KBM-7 (cell line): ENCODE measurements around the gene HIVEP1.

Source experiments
- DNase-seq: peaks from one replicate; pipeline ENCODE4 v3.0.0-alpha.2; 2015
- in situ Hi-C: fragments of 300-500 bp; cut with MboI; formaldehyde crosslinking; loops from 2 replicates; pipeline ENCODE4 v1.14.3; 2020; ENCODE audit warnings: low sequenced_read_pairs, low pct_unique_long_range_greater_than_20kb, mixed read lengths

Gene HIVEP1

DNA sequence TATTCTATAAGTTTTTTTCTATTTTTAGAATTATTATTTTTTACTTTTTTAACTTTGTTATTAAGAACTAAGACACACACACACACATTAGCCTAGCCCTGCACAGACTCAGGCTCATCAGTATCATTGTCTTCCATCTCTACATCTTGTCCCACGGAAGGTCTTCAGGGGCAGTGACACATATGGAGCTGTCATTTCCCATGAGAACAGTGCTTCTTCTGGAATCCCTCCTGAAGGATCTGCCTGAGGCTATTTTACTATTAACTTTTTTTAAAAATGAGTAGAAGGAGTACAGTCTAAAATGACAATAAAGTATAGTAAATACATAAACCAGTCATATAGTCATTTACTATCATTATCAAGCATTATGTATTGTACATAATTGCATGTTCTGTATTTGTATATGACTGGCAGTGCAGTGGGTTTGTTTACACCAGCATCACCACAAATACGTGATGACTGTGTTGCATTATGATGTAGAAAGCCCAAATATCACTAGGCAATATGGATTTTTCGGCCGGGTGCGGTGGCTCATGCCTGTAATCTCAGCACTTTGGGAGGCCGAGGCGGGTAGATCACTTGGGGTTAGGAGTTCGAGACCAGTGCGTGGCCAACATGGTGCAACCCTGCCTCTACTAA is 57.9 kb downstream of the HIVEP1 start:
- in situ Hi-C loops: no loop called here
- DNase-seq: no peak

DNA sequence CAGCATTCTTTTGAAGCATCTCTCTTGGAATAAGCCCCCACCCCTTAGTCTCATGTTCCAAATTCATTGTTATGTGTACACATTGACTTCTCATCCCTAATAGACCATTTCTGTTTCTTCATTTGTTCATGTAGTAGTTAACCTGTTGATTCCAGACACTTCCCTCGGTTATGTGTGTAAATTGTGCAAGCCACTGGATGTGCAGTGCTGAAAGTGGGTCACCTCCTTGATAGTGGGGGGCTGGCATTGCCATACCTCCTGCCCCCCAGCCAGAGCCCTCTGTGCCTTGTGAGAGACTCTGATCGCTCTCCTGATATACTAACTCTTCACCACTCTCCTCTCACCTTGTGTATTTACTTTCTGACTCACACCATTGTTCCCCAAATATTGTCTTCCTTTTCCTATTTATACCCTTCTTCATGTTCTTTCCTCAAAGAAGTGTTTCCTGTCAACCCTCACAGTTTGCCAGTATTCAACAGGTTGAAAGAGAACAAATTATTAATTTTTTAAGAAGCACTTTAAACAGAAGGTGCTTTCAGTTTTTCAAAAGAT is 59.0 kb downstream of the HIVEP1 start:
- DNase-seq: no peak
- in situ Hi-C loops: no loop called here

DNA sequence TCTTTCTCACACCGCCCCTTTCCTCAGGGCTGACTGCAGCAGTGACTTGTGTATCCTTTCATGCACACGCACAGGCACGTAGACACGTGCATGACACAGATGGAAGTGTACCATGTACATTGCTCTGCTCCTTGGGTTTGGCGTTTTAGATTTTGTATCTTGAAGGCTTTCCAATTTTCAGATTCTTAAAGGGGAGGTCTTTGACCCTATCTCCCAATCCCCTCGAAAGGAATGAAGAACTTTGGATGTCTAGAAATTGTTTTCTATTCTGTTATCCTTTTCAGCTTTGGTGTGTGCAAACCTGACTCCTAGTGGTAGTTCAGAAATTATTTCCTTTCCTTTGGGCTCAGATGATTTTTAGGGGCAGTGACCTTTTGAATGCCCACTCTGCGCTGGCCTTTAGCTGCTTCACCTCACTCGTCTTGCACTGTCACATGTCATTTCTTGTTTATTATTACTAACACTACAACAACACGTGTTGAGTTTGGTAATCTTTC is 63.0 kb downstream of the HIVEP1 start:
- peak; percentile 12 for DNase-seq
- in situ Hi-C loops: no loop called here

DNA sequence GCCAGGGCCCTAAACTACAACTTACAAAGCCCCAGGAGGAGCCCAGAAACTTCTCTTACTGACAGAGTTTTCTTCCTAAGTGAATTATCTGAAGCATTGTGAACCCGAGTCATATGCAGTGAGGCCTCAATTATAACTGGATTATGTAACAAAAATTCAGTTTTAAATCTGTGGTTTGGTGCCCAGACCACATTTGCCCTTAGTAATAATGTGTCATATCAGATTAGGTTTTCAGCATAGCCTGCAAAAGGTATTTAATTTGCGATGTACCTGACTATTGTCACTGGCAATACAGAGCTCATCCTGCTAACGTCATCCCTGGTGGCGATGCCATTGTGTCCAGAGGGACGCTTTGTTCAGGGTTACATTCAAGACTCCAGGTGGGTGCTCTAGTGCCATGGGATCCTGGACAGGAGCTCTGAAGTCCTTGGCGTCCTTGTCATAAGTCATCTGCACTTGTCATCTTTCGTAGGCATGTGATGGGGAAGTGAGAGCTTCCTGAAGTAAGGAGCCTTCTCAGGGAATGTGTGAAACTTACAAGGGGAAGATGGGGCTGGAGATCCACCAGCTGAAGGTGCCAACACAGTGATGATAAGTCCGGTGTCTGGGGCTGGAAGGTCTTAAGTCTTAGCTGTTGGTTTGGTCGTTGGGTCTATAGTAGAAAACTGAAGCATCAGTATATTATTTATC is 65.1 kb downstream of the HIVEP1 start:
- DNase-seq: no peak
- in situ Hi-C loops: no loop called here

DNA sequence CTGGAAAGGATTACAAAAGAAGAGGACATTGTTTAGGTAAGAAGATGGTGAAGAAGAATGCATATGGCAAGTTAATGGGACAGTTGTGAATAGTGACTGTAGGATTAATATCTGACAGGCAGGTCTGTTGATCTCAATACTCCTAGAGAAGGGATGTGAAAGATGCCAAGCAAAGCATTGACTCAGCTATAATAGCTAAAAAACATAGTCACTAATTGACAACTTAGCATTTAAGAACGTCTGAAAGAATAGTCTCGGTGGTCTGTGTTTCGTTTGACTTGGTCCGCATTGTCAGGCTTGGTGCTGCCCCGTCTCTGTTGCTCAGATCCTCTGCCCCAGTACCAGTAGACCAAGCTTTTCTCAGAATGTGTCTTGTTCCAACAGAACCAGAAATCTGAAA is 65.9 kb downstream of the HIVEP1 start:
- DNase-seq: no peak

DNA sequence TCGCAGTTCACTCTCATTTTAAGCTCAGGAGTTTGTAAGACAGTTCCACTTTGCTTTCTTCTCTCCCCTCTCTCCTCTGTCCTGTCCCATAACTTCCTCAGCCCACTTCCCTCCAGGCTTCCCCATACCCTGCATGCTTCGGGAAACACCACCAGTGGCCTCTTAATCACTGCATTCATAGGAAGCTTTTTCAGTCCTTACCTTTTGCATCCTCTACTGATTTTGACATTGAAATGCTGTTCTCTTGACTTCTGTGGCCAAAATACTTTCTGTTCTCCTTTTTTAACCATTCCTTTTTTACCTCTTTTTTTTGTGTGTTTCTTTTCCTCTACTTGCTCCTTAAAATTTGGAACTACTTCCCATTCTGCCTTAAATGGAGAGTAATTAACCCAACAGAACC is 69.7 kb downstream of the HIVEP1 start:
- no peak for DNase-seq
- in situ Hi-C loops: no loop called here

More for the DNA sequence above, 65.9 kb downstream of the HIVEP1 start:
- in situ Hi-C loops: no loop called here

DNA sequence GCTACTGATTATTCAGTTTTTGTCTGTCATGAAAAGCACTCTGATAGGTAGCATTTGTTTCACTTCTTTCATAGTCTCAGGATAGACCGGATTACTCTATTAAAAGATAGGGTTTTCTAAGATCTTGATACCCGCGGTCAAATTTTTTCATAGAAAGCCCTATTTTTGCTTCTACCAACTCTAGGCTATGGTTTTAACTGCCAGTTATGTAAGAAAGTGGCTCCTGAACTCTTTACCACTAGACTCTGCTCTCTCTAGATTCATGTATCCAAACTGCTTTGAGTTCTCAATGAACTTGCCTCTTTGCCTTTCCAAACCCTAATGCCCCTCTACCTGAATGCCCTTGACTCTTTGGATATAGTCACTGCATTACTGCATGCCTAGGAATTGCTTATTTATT is 70.3 kb downstream of the HIVEP1 start:
- in situ Hi-C loops: no loop called here

DNA sequence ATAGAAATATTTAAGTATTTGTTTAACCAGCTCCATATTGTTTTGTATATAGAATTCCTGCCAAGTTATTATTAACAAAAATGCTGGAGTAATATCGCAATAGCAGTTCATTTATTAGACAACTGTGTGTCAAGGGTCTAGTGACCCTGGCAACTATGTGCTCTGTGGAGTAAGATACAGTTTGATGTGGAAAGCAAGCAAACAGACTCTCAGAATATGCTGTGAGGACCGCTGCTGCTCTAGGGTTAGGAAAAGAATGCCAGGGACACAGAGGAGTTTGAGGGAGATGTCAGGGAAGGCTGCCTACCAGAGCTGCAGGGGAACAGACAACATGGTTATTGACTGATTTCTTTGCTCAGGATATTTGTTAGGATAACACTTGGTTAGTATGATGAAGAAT is 71.2 kb downstream of the HIVEP1 start:
- in situ Hi-C loops: no loop called here
- no peak for DNase-seq

More for the DNA sequence above, 70.3 kb downstream of the HIVEP1 start:
- DNase-seq: no peak

DNA sequence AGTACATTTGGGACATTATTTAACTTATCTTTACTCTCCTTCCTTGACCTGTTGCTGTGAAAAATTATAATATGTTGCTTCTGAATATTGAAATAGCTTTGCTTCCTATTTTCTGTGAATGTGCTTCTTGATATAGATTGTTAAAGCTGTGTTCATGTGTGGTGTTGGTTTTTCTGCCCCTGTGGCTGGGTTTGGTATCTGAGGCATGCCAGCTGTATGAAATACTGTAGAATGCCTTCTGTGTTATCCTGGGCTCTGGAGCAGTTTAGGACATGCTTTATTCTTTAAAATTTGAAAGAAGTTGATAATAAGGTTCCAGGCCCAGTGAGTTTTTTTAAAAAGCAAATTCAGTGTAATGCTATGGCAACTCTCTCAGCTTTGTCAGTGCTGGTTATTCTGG is 71.7 kb downstream of the HIVEP1 start:
- no peak for DNase-seq
- in situ Hi-C loops: no loop called here

DNA sequence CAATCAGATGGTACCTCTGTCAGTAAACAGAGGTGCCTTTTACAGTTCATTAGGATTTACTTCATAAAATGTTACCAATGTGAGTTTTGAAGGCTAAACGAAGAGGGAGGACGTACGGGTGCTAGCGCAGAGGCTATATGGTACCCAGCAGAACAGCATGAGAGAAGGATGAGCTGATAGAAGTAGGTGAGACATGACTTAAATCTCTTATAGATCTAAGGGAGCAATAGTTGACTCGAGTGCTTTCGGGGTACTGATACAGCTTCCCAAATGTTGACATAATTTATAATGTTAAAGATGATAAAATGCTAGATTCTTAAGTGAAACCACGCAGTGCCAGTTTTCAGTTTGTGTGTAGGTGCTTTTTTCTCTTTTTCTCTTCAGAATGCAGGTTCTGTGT is 72.6 kb downstream of the HIVEP1 start:
- in situ Hi-C loops: no loop called here

DNA sequence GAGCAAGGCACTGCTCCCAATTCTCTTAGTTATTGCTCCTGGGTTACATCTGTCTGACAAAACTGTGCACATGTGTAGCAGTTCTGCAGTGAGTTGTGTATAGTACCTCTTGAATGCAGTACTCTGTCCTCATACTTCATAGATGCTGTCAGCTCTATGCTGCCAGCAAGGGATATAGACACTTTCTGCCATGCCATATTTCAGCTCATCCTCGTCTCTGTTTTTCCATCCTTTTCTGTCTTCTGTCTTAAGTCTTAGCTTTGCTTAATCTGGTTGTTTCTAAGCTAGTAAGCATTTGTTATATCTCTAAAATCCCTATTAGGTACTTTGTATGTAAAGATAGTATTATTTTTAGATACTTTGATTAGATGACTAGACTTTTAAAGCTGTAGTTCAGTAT is 76.4 kb downstream of the HIVEP1 start:
- DNase-seq: no peak
- in situ Hi-C loops: no loop called here

More for the DNA sequence above, 72.6 kb downstream of the HIVEP1 start:
- no peak for DNase-seq

DNA sequence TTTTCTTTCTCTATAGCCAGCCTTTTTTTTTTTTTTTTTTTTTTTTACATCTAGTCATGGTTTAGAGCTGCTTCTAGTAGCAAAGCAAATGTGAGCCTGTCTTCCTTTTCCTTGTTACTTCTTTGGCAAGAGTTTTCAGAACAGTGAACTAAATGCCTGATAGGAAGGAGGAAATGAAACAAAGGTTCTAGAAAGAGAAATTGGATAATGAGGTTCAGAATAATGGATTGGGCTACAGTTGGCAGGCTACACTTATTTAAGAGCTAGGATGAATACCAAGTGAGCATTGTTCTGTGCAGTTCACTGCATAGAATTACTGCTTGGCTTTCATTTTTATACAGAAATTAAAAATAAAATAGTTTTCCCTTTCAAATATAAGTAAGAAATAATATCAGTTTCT is 78.6 kb downstream of the HIVEP1 start:
- in situ Hi-C loops: no loop called here
- DNase-seq: no peak

DNA sequence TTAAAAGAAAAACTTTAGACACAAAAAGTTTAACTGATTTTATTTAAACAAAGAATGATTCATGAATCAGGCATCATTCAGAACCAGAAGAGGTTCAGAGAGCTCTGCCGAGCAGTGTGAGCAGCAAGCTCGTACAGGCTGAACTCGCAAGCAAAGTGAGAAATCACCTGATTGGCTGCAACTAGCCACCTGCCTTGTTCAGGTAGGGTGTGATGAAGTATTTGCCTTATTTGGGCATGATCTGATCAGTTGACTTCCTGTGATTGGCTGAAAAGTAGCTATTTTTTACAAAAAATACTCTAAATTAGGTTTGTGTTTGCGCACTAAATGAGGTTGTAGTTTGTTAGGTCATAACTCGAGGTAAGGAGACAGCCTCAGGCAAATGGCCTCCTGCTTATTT is 80.7 kb downstream of the HIVEP1 start:
- no peak for DNase-seq
- in situ Hi-C loops: no loop called here

DNA sequence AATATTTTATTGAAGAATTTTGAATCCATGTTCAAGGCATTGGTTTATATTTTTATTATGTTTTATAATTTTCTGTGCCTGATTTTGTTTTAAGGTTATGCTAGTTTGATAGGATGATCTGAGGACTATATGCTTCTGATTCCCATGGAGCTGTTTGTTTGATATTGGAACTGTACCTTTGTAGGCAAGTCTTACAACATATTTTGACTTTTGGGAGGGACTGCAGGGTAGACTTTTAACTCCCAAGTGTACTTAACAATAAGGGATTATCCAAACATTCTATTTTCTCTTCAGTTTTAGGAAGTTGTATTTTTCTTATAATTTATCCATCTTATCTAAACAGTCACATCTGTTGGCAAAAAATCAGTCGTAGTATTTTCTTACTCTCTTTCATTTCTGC is 82.6 kb downstream of the HIVEP1 start:
- in situ Hi-C loops: no loop called here

DNA sequence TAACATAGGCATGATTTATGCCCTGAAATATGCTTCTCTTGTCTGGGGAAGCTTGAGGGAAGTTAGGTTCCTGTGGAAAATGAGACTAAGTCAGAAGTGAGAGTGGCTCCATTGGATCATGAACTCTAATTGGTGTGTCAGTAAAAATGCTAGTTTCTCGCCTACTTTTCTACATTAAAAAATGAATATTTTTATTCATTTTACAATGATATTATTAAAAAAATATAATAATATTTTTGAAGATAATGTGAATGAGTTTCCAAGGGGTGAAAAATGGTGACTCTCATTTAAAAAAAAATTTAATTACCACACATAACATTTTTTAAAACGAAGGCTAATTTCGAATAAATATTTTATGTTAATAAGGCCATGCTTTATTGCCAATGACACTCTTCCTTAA is 84.2 kb downstream of the HIVEP1 start:
- DNase-seq: no peak
- in situ Hi-C loops: no loop called here

More for the DNA sequence above, 82.6 kb downstream of the HIVEP1 start:
- no peak for DNase-seq

DNA sequence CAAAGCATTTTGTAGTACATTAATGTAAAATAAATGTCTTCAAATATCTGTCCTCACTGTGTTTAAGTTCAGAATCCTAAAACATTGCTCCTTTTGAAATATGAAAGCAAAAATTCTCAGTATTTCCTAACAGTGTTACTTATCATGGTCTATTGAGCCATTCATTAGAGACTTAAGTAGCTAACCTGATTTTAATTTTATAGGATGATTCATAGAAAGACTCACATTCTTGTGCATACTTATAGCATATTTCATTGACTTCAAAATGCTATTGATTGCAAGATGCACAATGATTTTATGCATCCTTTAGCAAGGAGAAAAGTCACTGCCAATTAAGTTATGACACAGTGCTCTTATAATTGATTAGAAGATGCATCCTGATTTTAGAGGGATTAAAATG is 85.7 kb downstream of the HIVEP1 start:
- in situ Hi-C loops: no loop called here
- no peak for DNase-seq

DNA sequence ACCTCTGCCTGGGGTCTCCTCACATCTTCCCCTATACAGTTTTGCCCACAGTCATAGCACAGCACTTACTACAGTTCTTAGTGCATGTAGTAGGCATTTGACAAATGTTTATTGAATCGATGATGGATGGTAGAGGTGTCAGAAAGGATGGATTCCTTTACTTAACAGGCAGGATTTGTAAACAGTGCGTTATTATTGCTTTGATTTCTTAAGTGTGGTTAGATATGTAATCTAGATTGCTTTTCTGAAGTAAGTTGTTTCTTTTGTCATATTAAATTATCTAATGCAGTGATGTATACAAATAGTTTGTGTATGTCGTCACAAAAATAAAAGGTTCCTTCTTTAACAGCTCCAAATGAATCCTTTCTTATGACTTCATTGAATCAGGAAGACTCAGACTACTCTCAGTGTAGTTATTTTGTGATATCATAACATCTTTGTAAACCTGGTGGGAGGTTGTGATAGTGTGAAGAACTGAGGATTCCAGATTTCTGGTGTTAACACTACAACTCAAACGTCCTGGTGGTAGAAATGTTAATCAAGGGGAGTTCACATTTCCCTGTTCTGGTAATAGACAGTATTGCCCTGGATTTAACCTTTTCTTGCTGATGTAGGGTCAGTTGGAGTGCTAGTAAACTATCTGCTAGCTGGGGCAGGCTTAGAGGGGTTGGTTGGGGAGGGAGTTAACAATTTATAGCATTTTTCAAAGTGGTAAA is 87.7 kb downstream of the HIVEP1 start:
- DNase-seq: no peak
- in situ Hi-C loops: no loop called here

DNA sequence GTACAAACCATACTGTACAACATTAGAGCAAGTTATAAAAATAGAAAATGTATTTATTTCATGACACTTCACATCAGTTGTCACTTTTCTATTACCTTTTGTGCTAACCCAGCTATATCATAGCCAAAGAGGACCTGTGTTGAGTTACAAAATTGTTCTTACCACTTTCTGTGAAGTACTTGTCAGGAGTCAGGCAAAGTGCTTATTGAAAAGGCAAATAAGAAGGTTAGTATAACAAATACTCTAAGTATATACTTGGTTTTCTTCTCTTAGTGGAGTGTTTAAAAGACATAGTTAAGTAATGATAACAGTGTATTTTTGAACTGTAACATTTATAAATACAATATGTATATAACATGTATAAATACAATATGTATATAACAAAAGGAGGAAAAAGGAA is 88.9 kb downstream of the HIVEP1 start:
- in situ Hi-C loops: no loop called here
- no peak for DNase-seq

DNA sequence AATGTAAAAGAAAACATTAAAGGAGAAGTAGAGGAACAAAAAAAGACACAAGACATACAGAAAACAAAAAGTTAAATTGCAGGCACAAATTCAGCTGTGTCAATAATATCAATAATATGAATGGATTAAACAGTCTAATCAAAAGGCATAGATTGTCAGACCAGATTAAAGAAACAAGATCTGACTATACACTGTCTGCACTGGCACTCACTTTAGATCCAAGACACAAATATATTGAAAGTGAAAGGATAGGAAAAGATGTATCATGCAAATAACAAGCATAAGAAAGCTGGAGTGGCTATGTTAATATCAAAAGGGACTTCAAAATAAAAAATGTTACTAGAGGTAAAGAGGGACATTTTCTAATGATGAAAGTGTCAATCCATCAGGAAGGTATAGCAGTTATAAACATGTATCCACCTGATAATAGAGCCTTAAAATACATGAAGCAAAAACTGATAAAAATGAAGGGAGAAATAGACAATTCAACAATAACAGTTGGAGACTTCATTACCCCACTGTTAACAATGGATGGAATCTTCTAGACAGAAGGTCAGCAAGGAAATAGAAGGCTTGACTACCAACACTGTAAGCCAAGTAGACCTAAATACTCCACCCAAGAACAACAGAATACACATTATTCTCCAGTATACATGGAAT is 89.7 kb downstream of the HIVEP1 start:
- DNase-seq: no peak
- in situ Hi-C loops: no loop called here

DNA sequence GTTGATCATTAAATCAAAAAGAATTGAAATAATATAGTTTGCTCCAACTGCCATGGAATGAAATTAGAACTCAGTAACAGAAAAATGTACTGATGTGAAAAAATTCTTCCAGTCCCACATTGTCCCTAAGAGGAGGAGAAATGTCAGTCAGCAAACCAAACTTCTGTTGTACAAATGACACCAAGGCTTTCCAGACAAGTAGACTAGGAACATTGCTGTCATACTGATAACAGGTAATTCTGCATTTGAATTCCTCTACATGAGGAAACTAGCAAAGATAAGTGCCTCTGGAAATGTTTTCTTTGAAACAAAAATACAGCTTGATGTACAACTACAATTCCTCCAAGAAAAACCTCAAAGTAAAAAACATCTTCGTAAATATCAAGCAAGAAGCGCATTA is 90.2 kb downstream of the HIVEP1 start:
- in situ Hi-C loops: no loop called here
- DNase-seq: no peak
